ENCODE data around the gene LCLAT1. TPM values are rescaled to one million over a fixed set of nuclear protein-coding genes. Genes with fewer than 3 reads are reported as not detected.

The LCLAT1 gene
- total RNA-seq, 1 donor from 2014 or later, result 29.3 TPM

DNA sequence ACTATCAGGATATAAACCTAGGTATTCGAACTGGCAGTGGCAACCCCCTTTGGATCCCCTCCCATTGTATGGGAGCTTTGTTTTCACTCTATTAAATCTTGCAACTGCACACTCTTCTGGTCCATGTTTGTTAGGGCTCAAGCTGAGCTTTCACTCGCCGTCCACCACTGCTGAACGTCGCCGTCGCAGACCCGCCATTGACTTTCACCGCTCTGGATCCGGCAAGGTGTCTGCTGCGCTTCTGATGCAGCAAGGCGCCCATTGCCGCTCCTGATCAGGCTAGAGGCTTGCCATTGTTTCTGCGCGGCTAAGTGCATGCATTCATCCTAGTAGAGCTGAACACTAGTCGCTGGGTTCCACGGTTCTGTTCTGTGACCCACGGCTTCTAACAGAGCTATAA is 69.1 kb downstream of the LCLAT1 start:
- Mint-ChIP-seq H3K27me3 (no peaks in the 10 kb centered on the region), H3K27ac (no peak overlapping the region), H3K4me1 (ENCODE audit: low read depth) (peaks cover 37% of the 10 kb centered on the region), H3K36me3 (ENCODE audit: insufficient read depth) (peaks cover 13% of the 10 kb centered on the region), H3K4me3 (ENCODE audit: low read depth) (no peak overlapping the region), H3K9me3 (ENCODE audit: low read depth) (peaks cover 7% of the 10 kb centered on the region)
- no peak for DNase-seq (ENCODE audit: low spot score, unreplicated experiment)
- TF ChIP-seq, protein P1, sequence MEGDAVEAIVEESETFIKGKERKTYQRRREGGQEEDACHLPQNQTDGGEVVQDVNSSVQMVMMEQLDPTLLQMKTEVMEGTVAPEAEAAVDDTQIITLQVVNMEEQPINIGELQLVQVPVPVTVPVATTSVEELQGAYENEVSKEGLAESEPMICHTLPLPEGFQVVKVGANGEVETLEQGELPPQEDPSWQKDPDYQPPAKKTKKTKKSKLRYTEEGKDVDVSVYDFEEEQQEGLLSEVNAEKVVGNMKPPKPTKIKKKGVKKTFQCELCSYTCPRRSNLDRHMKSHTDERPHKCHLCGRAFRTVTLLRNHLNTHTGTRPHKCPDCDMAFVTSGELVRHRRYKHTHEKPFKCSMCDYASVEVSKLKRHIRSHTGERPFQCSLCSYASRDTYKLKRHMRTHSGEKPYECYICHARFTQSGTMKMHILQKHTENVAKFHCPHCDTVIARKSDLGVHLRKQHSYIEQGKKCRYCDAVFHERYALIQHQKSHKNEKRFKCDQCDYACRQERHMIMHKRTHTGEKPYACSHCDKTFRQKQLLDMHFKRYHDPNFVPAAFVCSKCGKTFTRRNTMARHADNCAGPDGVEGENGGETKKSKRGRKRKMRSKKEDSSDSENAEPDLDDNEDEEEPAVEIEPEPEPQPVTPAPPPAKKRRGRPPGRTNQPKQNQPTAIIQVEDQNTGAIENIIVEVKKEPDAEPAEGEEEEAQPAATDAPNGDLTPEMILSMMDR (IDR thresholded peaks at IDR 0.05; ENCODE audit: unreplicated experiment), result no peak

DNA sequence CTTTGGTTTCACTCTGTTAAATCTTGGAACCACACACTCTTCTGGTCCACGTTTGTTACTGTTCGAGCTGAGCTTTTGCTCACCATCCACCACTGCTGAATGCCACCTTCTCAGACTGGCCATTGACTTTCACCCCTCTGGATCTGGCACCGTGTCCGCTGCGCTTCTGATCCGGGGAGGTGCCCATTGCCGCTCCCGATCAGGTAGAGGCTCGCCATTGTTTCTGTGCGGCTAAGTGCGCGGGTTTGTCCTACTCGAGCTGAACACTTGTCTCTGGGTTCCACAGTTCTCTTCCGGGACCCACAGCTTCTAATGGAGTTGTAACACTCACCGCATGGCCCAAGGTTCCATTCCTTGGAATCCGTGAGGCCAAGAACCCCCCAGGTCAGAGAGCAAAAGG is 72.8 kb downstream of the LCLAT1 start:
- TF ChIP-seq, protein P1 (IDR thresholded peaks at IDR 0.05; ENCODE audit: unreplicated experiment), result no peak
- Mint-ChIP-seq H3K27me3 (no peaks in the 10 kb centered on the region), H3K4me3 (ENCODE audit: low read depth) (no peak overlapping the region), H3K9me3 (ENCODE audit: low read depth) (peaks cover 11% of the 10 kb centered on the region), H3K4me1 (ENCODE audit: low read depth) (peaks cover 18% of the 10 kb centered on the region), H3K27ac (no peak overlapping the region), H3K36me3 (ENCODE audit: insufficient read depth) (peaks cover 15% of the 10 kb centered on the region)
- no peak for DNase-seq (ENCODE audit: low spot score, unreplicated experiment)

DNA sequence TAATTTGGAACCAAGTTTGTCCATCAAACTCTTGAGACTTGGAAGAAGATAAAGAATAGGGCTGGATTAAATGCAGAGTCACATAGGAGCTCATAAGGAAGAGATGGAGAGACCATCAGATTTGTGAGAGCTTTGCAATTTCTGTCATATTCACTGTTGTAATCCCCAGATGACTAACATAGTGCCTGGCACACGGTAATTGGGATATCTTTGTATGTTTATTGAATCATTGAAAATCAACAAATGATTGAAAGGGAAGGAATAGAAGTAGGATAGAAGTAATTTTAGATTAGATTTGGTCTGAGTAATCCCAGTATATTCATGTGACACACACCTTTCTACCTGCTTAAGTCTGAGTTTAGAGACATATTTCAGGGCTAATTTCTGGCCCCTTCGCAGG is 75.4 kb downstream of the LCLAT1 start:
- no peaks in the 10 kb centered on the region for H3K27me3 Mint-ChIP-seq
- H3K36me3 Mint-ChIP-seq (ENCODE audit: insufficient read depth), result peaks cover 24% of the 10 kb centered on the region
- H3K9me3 Mint-ChIP-seq (ENCODE audit: low read depth), result peaks cover 16% of the 10 kb centered on the region
- no peak overlapping the region for H3K27ac Mint-ChIP-seq
- TF ChIP-seq, protein P1 (IDR thresholded peaks at IDR 0.05; ENCODE audit: unreplicated experiment), result no peak
- H3K4me3 Mint-ChIP-seq (ENCODE audit: low read depth), result no peak overlapping the region
- peaks cover 10% of the 10 kb centered on the region for H3K4me1 Mint-ChIP-seq (ENCODE audit: low read depth)
- no peak for DNase-seq (ENCODE audit: low spot score, unreplicated experiment)

DNA sequence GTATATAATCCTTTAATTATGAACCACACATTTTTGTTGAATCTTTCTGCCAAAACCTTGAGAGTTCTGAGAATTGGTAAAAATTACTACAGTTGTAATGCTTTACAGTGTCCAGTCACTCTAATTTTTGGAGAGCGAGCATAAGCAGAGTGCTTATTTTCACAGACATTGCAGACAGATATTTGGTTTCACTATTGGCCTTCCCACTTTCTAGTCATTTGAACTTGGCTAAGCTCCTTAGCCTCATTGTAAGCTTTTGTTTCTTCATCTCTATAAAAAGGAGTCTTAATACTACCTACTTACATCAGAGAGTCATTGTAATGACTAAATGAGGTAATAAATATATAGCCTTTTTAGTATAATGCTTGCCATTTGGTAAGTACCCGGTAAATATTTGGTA is 80.4 kb downstream of the LCLAT1 start:
- TF ChIP-seq, protein P1 (IDR thresholded peaks at IDR 0.05; ENCODE audit: unreplicated experiment), result no peak
- peaks cover 5% of the 10 kb centered on the region for H3K9me3 Mint-ChIP-seq (ENCODE audit: low read depth)
- no peak overlapping the region for H3K27ac Mint-ChIP-seq
- peaks cover 8% of the 10 kb centered on the region for H3K36me3 Mint-ChIP-seq (ENCODE audit: insufficient read depth)
- DNase-seq (ENCODE audit: low spot score, unreplicated experiment), result no peak
- H3K4me3 Mint-ChIP-seq (ENCODE audit: low read depth), result no peak overlapping the region
- no peaks in the 10 kb centered on the region for H3K27me3 Mint-ChIP-seq
- peaks cover 2% of the 10 kb centered on the region for H3K4me1 Mint-ChIP-seq (ENCODE audit: low read depth)

DNA sequence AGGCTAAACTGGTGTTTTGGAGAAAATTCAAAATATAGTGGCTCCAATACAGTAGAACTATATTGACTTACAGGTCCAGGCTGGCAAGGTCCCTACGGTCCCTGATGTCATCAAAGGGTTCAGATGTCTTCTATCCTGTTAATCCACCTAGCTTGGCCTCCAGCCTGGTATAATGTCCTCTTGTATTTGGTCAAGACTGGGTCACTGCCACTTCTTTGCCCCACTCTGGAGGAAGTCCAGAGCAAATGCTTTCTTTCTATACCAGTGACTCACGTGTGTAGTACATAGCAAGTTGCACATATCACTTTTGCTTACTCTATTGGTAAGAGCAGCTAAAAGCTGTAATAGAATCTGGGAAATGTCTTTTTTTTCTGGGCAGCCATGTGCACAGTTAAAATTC is 80.8 kb downstream of the LCLAT1 start:
- TF ChIP-seq, protein P1 (IDR thresholded peaks at IDR 0.05; ENCODE audit: unreplicated experiment), result no peak
- peaks cover 5% of the 10 kb centered on the region for H3K9me3 Mint-ChIP-seq (ENCODE audit: low read depth)
- peaks cover 1% of the 10 kb centered on the region for H3K4me1 Mint-ChIP-seq (ENCODE audit: low read depth)
- no peaks in the 10 kb centered on the region for H3K27me3 Mint-ChIP-seq
- H3K4me3 Mint-ChIP-seq (ENCODE audit: low read depth), result no peak overlapping the region
- no peak for DNase-seq (ENCODE audit: low spot score, unreplicated experiment)
- peaks cover 8% of the 10 kb centered on the region for H3K36me3 Mint-ChIP-seq (ENCODE audit: insufficient read depth)
- H3K27ac Mint-ChIP-seq, result no peak overlapping the region

All from progenitor cell of endocrine pancreas (in vitro differentiated cells).